Measurements from ENCODE around the gene TBX4.

DNA sequence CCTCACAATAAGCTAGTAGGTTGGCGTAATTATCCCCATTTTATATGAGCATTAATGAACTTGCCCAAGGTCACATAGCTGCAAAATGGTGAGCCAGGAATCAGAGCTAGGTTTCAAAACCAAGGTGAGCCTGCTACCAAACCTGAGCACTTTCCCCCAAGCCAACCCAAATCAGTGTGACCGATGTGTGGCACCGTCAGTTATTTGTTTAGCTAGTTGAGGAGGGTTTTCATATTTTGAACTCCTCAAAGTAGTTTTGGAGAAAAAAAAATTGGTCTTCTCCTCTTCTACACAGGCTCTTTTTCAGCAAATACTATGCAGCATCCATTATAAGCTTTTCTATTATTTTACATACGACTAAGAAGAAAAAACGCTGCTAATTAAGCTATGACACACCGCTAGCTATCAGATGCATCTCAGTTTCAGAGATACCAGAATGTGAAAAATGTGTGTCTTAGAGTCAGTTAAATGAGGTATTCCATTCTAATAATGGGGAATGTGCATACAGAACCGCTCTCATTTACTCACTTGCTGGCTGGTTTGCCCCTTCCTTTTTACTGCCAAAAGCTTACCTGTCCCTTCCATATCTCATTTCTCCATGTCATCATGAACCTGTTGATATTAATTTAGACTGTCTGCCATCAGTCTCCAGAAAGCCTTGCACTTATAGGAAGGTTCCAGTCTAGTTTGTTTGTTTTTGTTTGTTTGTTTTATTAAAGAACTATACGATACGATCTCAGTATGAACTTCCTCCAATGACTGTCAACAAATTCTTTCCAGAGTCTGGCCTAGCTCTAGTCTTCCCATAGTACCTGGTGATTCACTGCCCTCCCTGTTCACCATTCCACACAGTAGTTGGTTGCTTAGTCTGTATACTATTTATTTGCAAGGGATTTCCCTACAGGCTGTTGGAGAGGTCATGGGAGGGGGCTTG is 2.2 kb upstream of the TBX4 start:
- no peak for TF ChIP-seq EP300 (IDR thresholded peaks at IDR 0.05; ENCODE audit: low read depth)
- no peak for TF ChIP-seq POLR2A (IDR thresholded peaks at IDR 0.05)
- TF ChIP-seq, protein P1, sequence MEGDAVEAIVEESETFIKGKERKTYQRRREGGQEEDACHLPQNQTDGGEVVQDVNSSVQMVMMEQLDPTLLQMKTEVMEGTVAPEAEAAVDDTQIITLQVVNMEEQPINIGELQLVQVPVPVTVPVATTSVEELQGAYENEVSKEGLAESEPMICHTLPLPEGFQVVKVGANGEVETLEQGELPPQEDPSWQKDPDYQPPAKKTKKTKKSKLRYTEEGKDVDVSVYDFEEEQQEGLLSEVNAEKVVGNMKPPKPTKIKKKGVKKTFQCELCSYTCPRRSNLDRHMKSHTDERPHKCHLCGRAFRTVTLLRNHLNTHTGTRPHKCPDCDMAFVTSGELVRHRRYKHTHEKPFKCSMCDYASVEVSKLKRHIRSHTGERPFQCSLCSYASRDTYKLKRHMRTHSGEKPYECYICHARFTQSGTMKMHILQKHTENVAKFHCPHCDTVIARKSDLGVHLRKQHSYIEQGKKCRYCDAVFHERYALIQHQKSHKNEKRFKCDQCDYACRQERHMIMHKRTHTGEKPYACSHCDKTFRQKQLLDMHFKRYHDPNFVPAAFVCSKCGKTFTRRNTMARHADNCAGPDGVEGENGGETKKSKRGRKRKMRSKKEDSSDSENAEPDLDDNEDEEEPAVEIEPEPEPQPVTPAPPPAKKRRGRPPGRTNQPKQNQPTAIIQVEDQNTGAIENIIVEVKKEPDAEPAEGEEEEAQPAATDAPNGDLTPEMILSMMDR (IDR thresholded peaks at IDR 0.05): no peak

Data from transverse colon (tissue), 3 donors.